Psoas muscle (tissue), 8 donors: ENCODE data around the gene NPPB. TPM values are rescaled to one million over a fixed set of nuclear protein-coding genes. Genes with fewer than 3 reads are reported as not detected.

ENCODE experiments used
- ATAC-seq, 4 donors: fragments of 200-7000 bp; cut with Tn5 transposase; one replicate each; pipeline ENCODE4 v1.9.1; 2020; ENCODE audit warnings: moderate library complexity in 3 of 4, mild to moderate bottlenecking in 2 of 4
- DNase-seq, 2 donors: peaks; one replicate each; pipeline ENCODE4 v3.0.0-alpha.2; 2020
- H3K27ac ChIP-seq: fragments of 200-600 bp; one replicate; pipeline ENCODE4 v1.8.0; 2022
- H3K27me3 ChIP-seq, 3 donors: fragments of 200-600 bp in 1 of 3; one replicate each; pipeline versions ENCODE4 v1.6.1 to v1.8.0; 2013 to 2022; ENCODE audit warnings: low read length in 2 of 3, mild to moderate bottlenecking in 2 of 3, moderate library complexity in 1 of 3; ENCODE audit not compliant: insufficient read depth in 3 of 3
- H3K36me3 ChIP-seq, 2 donors: fragments of 200-600 bp in 1 of 2; one replicate each; pipeline versions ENCODE4 v1.6.1 to v1.8.0; 2013 to 2022; ENCODE audit warnings: low read depth in 1 of 2, mild to moderate bottlenecking in 1 of 2, moderate library complexity in 1 of 2; ENCODE audit not compliant: insufficient read depth in 1 of 2
- H3K4me1 ChIP-seq: fragments of 200-600 bp; one replicate; pipeline ENCODE4 v1.8.0; 2022
- H3K4me3 ChIP-seq: fragments of 200-600 bp; one replicate; pipeline ENCODE4 v1.8.0; 2022; ENCODE audit warnings: mild to moderate bottlenecking
- H3K9me3 ChIP-seq: fragments of 200-600 bp; one replicate; pipeline ENCODE4 v1.8.0; 2022
- CTCF ChIP-seq: fragments of 200-600 bp; IDR thresholded peaks from one replicate; pipeline ENCODE4 v1.8.0; 2022; ENCODE audit warnings: antibody characterized with exemption
- WGBS, 3 donors: extraction: QIAGEN DNeasy Blood & Tissue Kit; methylation state at CpG; one replicate each; pipeline versions ENCODE4 v1.1.6 to v1.1.7; 2013; 5-methylcytosine and 5-hydroxymethylcytosine counted together
- intact Hi-C, 2 donors: fragments of 100-400 bp; cut with DNase I; formaldehyde crosslinking; loops; one replicate each; pipeline versions ENCODE4 v1.11.0 to v1.14.2; 2022
- polyA plus RNA-seq, 3 donors: library from polyadenylated mRNA; stranded (reverse); fragments of 200-250 nt; gene quantifications; one replicate each; pipeline ENCODE4 v1.2.3, GENCODE V29; 2013
- total RNA-seq, 4 donors: library from RNA; stranded (reverse); fragmentation: NEBNext Ultra II Directional in 2 of 4; extraction: Animal tissue kit (Norgen Biotek cat#: 25700) in 2 of 4; gene quantifications; one replicate each; pipeline versions ENCODE4 v1.2.1 to v1.2.4, GENCODE V29; 2021 to 2023
- donor health status: healthy with polysubstance abuse.
- donor health status: DM: no; HTN: no; CAD: no; lungs with moderate emphysema.
- donor health status: Bipolar disorder and iron deficiency.
- donor health status: healthy.
- donor health status: DM: yes; HTN: yes; CAD: no.
- donor health status: DM: no; HTN: no; CAD: no.
- donor health status: DM: no; HTN: no; CAD: no.
- donor health status: DM: yes; HTN: yes; CAD: no.

Gene NPPB
- total and polyA plus RNA-seq, 7 donors, result 0.37 to 1.6 (median 0.39) TPM; not detected in 4

- intact Hi-C loops, result no loop called here
- Histone ChIP-seq H3K36me3 (peaks cover 13 to 99% of the 10 kb centered on the region in 2 donors), H3K4me3 (no peak overlapping the region), H3K4me1 (no peaks in the 10 kb centered on the region), H3K27ac (no peak overlapping the region), H3K27me3 (no peaks in the 10 kb centered on the region), H3K9me3 (no peaks in the 10 kb centered on the region)
- 93 to 95% (median 95%) methylated on average over 13 of the region's 13 CpGs for WGBS, 3 donors
- ATAC-seq (no peak), DNase-seq (no peak)
- TF ChIP-seq CTCF, result no peak
Measured at GRCh38 chr1:11833900-11834299, 24.8 kb downstream of the NPPB start.

GRCh38 chr1:11833497-11833896 is 25.2 kb downstream of the NPPB start:
- no peak overlapping the region for H3K27ac ChIP-seq
- H3K27me3 ChIP-seq, result no peaks in the 10 kb centered on the region
- peaks cover 14 to 99% of the 10 kb centered on the region in 2 donors for H3K36me3 ChIP-seq
- DNase-seq (no peak), ATAC-seq (no peak)
- no peaks in the 10 kb centered on the region for H3K4me1 ChIP-seq
- intact Hi-C loops, result no loop called here
- 88 to 96% (median 90%) methylated on average over 8 of the region's 8 CpGs for WGBS, 3 donors
- H3K9me3 ChIP-seq, result no peaks in the 10 kb centered on the region
- H3K4me3 ChIP-seq, result no peak overlapping the region
- TF ChIP-seq CTCF, result no peak

GRCh38 chr1:11831945-11832725 is 26.6 kb downstream of the NPPB start:
- peaks cover 10 to 99% of the 10 kb centered on the region in 2 donors for H3K36me3 ChIP-seq
- no peaks in the 10 kb centered on the region for H3K9me3 ChIP-seq
- 59 to 78% (median 59%) methylated on average over 9 of the region's 9 CpGs for WGBS, 3 donors
- no peak overlapping the region for H3K4me3 ChIP-seq
- no peak overlapping the region for H3K27ac ChIP-seq
- DNase-seq (no peak), ATAC-seq (peak in 2 of 4 donors; percentile 43 to 64)
- H3K27me3 ChIP-seq, result no peaks in the 10 kb centered on the region
- TF ChIP-seq CTCF, result no peak
- intact Hi-C loops, result no loop called here
- H3K4me1 ChIP-seq, result no peaks in the 10 kb centered on the region

- no peaks in the 10 kb centered on the region for H3K27me3 ChIP-seq
- 88 to 89% (median 88%) methylated on average over 19 of the region's 19 CpGs for WGBS, 3 donors
- ATAC-seq, result no peak
- peaks cover 15 to 99% of the 10 kb centered on the region in 2 donors for H3K36me3 ChIP-seq
- intact Hi-C loops, result no loop called here
- no peak overlapping the region for H3K4me3 ChIP-seq
- no peaks in the 10 kb centered on the region for H3K4me1 ChIP-seq
- no peaks in the 10 kb centered on the region for H3K9me3 ChIP-seq
- no peak overlapping the region for H3K27ac ChIP-seq
- no peak for DNase-seq
- no peak for TF ChIP-seq CTCF
Measured at GRCh38 chr1:11828511-11828910, 30.2 kb downstream of the NPPB start.
